ENCODE measurements around the gene MYL1.

Gene MYL1

DNA sequence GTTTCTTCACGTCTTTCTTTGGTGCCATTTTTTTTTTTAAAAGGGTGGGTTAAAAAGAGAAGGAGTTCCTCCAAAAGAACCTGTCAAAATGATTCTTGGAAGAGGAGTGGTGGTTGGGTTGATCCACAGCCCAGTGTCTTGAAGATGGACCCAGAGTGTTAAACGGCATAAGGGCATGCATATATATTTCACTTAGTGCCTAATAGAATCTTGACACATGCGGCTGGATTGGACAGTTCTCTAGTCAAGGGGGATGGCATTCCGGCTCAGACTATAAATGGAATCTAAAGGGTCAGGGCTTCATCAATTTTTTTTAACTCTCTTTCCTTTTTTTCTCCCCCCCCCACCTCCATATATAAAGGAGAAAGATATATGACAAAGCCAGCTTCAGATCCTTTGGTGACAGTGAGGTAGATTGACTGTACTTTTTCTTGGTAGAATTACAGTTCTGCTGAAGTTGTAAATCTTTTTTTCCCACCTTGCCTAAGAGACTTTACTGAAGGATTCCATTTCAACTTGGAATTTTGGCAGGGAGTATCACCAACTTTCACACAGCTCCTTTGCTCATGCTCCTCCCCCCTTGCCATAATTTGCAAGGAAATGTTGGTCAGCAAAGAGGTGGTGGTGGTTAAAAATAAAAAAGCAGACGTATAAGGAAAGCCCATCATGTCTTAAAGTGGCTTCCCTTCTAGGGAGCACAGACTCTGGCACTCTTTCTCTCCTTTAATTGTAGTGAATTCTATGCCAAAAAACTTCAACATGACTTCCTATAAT lies at the start of gene MYL1:
Gene MYL1 (minus strand): TSS at position 160 of the 774 bp plus-strand sequence. CDS start 132 bp downstream, at position 28.
- no peak for DNase-seq

DNA sequence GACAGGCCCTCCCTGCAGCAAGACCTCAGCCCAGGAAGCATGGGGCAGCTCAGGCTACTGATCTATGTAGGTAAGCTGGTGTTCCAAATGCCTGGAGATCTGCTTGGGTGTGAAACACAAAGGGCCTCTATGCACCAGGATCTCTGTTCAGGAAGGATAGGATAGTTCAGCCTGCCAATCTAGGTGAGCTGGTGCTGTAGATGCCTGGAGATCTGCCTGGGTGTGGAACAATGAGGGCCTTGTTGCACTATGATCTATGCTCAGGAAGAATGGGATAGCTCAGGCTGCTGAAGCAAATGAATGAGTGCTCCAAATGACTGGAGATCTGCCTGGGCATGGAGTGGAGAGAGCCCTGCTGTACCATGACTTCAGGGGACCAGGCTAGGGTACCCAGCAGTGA lies 48.9 kb upstream of the MYL1 start:
- no peak for DNase-seq

DNA sequence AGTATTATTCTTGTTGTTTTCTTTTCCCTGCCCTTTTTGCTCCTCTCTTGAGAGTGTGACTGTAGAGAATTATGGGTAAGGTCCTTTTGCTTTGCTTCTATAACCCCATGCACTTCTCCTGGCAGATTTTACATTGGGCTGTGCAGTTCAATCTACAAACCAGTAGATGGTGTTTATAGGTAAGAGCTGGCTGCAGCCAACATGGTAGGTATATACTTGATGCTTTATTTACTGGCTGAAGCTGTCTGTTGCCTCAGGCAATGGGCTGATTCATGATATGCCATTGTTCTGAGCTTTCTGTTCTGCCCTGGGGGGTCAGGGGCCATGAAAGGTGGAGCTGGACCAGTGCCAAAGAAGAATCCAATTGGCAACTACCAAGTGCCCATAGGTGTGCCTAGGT lies 48.3 kb upstream of the MYL1 start:
- no peak for DNase-seq

DNA sequence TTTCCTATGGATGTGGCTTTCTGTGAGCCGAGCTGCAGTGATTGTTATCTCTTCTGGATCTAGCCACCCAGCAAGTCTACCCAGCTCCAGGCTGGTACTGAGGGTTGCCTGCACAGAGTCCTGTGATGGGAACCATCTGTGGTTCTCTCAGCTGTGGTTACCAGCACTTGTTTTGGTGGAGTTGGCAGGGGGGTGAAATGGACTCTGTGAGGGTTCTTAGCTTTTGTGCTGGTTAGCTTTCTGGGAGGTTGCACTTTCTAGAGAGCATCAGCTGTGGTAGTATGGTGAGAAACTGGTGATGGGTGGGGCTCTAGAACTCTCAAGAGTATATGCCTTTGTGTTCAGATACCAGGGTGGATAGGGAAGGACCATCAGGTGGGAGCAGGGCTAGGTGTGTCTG lies 45.4 kb upstream of the MYL1 start:
- DNase-seq = no peak

DNA sequence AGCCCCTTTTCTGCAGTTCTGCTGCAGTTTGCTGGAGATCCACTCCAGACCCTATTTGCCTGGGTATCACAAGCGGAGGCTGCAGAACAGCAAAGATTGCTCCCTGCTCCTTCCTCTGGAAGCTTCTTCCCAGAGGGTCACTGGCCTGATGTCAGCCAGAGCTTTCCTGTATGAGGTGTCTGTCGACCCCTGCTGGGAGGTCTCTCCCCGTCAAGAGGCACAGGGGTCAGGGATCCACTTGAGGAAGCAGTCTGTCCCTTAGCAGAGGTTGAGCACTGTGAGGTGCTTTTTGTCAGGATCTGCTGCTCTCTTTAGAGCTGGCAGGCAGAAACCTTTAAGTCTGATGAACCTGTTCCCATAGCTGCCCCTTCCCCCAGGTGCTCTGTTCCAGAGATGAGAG lies 42.0 kb upstream of the MYL1 start:
- no peak for DNase-seq

DNA sequence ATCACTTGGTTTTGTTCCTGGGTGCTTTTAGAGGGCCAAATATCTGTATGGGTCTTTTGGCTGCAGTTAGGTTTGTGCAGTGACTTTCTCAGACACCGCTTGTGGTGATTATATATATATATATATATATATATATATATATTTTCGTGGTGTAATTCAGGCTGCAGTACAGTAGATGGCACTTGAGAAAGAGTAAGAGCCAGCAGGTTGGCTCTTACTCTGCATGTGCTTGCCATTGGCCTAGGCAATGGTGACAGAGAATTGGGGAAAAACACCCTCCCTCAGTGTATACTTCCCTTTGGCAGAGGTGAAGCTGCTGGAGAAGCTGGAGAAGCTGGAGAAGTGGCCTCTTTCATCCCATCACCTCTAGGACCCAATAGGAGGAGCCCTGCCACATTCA lies 22.2 kb upstream of the MYL1 start:
- no peak for DNase-seq

DNA sequence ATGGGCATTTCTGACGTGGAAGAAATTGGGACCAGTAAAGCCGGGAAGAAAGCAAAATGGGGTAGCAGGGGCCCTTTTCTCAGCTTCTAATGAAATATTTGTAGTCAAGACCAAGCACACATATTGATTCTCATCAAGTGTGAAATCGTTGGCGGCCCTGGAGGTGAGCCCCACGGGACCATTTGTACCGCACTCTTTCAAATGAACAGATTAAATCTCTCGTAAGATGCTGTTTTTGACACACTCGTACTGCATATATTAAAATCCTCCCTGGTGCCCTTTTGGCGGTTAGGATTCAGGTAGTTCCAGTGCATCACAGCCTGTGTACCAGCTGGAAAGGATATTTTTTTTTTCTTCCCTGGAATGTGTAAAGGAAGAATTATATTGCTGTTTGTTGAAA lies 9.9 kb upstream of the MYL1 start:
- no peak for DNase-seq

DNA sequence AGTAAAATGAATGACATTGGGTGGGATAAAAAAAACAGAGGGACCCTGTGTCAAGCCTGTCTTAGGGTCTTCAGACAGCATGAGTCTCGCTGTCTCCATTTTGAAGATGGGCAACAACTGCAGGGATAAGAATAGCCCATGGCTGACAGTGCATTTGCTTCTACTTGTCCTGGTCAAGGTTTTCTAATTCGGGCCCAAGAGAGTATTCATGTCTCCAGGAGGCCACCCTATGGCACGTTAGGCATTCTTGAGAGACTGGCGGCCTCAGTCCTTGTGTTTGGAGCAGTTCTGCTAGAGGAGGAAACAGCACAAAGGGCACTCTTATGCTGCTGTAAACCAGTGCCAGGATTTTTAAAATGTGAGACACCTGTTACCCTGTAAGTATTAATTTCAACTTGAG lies 9.5 kb upstream of the MYL1 start:
- DNase-seq = no peak

DNA sequence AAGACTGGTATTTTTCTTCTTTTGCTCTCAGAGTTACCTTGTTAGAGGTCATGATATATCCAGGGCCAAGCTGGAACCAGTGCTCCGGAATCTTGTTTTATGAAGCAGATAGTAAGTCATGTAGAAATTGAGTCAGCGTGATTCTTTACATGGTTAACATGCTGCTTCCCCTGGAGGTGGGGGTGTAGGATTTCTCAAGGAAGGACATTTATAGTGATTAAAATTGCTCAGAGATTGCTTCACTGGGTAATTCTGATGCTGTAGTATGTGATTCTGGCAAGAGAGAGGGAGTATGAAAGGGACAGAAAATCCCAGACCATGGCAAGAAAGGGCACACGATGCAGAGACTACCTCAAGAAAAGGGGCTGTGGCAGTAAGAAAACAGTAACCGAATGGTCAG lies 8.0 kb upstream of the MYL1 start:
- DNase-seq = no peak

DNA sequence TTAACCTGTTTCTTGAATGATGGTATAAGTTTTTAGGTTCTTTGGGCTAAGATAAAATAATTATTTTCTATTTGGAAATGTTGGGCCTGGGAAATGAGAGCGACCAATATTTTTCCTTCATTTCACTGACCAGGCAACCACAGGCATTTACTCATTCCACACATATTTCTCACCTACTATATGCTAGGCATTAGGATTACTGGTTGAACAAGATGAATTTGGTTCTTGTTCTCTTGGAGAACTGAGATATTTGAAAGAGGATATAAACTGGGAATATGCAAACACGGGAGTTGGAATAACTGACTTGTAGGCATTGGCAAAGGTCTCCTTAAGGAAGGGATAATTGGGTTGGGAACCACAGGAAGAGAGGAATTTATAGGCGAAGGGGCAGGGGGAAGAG lies 3.9 kb upstream of the MYL1 start:
- no peak for DNase-seq

DNA sequence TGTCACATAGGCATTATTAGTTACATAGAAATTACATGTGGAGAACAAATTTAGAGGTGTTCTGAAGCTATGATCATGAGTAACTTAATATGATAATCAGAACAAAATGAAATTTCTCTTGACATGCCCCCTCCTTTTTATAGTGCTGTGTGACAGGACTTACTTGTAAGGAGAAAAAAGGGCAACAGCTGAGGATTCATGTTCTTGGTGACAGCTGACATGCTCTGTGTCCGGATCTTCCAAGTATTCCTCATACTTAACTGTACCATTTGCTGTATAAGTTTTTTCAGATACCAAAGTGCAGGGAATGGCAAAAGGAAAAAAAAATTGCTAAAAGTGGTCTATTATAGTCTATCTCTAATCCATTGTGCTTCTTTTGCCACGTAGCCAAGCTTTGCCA lies 3.5 kb upstream of the MYL1 start:
- no peak for DNase-seq

DNA sequence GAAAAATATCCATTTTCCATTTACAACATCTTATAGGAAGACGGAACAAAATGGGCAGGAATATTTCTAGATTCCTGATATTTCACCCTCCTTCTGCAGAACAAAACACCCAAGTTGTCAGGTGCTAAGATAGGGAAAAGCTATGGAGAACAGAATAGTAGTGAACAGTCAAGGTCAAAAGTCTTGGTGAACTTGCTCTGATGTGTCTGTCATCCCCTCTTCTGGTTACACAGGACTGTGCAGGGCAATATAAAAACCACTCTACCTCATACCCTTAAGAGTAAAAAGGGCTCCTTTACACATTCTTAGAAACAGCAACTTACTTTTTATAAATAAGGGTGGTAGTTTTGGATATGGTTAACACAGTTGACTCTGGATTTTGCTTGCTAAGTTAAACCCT lies 4.4 kb downstream of the MYL1 start:
- DNase-seq = no peak

DNA sequence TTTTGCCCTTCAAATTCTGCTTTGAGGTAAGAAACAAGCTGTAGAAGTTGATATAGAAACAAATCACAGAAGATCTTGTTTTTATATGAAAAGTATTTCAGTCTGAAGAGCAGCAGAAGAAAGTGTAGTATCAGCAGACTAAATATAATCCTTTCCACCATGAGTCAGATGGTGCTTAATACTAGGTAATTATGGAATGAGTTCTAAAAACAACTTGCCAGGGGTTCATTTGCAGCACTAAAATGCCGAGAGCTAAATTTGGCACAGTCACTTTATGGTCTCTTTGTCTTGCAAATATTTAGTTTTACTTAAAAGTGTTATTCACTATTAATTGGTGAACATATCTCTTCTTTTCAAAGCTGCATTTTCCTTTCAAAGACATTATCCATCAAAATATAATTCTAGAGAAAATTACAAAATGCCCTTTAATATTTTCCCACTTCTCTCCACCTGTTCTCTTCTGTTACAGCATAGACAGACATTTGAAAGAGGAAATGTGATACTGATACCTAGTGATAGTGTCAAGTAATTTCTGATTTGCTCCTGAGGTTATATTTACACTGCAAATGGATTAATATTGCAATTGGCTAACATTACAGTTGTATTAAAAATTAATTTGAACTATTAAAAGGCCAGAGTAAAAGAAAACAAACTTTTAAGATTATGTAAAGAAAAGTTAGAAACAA lies 5.3 kb downstream of the MYL1 start:
- DNase-seq = no peak

DNA sequence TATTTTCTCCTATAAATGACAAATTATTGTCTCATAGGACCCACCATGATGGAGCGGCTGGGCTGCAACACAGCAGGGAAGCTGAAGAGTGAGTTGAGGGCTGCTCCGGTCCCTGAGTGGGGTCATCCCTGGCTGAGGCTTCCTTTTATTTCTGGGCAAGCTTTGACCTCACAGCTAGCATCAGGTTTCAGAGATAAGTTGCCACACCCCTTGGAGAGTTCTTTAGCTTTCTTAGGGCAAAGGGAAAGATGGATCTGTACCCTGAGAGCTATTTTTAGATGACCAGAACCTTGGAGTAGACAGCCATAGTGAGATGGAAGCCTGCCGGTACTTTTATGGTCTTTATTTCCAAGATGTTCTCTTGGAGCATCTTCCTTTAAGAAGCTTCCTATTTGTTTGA lies 11.5 kb downstream of the MYL1 start:
- no peak for DNase-seq

DNA sequence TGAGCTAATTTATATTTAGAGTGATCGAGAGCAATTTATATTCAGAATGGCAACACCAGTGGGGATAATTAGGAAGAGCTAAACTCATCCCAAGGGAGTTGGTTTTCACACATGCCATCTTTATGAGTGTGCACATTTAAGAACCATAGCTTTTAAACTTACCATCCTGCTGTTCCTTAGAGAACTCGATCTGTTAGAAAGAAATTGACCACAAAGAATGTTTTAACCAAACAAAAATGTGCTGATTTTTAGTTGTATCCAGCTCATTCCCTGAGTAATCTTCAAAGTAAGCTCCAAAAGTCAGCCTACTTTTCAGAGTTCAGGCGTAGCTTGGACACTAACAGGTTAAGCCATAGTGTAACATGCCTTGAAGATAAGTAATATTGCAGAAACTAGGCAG lies 12.6 kb downstream of the MYL1 start:
- no peak for DNase-seq

DNA sequence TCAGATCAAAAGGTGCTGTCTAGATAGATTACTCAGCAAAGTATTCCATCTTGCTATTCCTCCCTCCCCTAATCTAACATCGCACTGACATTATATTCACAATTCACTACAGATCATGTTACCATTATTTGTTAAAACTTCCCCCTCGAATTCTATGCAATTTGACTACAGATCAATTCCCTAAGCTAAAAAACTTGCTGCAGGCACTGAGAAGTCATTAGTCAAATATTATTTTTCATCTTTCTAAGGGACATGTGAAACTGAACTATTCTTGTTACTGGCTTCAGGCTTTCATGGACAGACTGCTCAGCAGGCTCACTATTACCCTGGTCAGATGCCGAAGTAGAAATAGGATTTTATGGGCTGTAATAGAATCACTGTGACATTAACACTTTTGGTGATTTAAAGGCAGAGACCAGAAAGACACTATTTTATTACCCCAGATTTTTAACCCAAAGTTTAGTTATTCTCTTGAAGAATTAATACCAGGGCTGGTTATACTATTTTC lies 15.1 kb downstream of the MYL1 start:
- no peak for DNase-seq

DNA sequence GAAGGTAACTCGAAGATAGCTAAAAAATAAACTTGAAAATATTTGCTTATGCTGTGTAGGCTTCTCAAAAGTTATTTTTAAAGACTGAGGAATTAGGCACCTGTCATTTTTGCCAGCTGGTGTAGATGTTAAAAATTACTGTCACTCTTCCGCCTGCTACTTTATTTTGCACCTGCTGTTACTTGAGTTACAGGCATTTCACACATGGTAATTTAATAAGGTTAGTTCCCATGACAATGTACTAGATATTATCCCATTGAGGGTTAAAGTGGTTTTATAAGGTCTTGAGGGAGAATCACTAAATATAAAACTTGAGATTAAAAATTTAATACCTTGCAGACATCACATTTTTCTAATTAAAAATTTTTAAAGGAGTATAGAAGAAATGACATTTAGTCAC lies 26.6 kb downstream of the MYL1 start:
- DNase-seq = no peak

DNA sequence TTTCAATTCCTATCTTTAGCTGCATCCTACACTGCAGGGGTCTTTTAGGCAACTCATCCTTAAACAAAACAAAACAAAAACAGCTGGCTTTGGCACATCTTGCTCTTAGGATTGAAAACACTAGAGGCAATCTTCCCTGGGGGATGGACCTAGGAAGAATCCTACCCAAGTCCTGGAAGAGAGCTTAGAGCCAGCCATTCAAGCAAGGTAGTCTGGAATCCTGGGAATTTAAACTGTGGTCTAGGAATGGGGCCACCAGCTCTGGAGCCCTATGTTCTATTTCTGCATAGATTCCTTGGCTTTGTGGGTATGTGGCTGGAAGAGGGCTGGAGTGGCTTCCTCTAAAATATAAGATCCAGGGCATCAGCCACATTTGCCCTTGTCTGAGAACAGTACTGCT lies 27.7 kb downstream of the MYL1 start:
- no peak for DNase-seq

DNA sequence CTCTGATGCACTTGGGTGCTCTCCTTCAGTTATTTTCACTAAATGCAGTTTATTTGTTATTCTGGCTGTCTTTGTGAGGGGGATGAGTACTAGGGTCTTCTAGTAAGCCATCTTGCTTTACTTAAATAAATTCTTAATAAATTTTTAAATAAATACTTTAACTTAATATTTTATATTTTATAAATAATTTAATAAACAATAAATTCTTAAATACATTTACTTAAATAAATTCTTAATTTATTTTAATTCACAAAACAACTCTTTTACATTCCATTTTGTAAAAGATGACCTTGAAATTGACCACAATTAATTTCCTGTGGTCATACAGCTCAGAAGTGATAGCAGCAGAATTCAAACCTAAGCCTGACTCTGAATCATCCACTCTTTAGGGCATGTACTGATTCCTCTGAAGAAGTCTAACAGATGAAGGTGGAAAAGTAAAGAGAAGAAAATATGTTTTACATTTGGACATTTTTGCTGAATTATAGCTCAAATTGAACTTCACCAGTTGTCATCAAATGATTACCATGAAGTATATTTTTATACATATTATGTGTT lies 28.8 kb downstream of the MYL1 start:
- DNase-seq = no peak

DNA sequence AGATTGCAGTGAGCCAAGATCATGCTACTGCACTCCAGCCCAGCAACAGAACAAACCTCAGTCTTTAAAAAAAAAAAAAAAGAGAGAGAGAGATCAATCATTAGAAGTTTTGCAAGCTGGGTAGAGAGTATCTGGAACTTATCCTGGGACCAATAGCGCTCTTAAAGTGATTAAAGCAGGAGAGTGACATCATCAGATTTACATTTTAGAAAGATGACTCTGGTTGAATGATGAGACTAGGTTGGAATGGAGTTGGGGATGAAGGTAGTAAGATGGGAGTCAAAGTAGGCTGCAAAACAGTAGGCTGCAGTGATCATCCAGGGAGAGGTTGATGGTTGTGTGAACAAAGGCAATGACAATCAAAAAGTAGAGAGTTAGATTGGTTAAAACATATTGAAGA lies 37.8 kb downstream of the MYL1 start:
- DNase-seq = no peak

DNA sequence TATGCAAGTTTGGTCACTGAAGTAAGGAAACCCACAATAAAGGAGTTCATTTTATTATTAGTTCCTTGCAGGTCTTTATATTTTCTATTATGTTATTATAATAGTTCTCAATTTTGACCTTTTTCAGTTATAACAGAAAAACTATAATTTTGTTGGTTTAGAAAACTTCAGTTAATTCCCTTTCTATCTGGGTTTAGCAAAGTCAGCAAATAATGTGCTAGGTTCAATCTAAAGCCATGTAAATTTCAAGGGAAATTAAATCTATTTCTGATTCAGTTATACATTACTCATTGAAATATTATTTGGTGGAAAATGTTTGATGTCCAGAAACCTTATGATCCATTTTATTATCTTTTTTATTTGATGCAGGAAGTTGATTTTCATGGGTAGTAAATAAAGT lies 43.7 kb downstream of the MYL1 start:
- DNase-seq = no peak

DNA sequence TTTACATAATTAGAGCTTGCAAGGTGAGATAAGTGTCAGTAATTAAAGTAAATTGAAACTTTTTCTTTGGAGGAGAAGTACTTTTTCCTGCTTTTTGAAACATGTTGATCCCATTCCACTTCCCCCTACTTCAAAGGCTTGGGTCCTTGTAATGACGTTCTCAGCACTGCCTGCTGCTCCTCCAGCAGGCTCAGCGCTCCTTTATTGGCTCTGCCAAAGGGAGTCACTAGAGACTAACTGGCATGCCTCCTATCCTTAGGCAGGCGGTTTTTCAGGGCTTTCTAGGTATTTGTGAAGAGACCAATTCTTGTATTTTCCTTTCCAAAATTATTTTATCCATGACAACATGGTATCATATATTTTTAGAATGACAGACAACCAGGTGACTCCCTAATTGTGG lies 45.8 kb downstream of the MYL1 start:
- no peak for DNase-seq

DNA sequence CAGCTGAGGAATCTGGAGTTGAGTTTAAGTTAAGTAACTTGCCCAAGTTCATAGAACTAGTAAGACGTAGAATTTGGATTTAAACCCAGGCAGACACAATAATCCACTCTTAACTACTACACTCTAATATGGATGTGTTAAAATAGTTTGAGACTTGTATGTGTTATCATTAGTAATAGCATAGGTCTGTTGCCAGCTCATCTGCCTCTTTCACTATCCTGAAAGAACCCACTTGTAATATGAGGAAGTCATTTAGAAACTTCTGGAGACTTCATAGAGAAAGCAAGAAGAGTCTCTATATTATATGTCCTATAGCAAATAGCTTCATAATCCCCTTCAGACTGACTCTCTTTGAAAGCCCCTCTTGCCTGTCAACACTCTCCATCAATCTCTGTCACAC lies 46.7 kb downstream of the MYL1 start:
- no peak for DNase-seq

DNA sequence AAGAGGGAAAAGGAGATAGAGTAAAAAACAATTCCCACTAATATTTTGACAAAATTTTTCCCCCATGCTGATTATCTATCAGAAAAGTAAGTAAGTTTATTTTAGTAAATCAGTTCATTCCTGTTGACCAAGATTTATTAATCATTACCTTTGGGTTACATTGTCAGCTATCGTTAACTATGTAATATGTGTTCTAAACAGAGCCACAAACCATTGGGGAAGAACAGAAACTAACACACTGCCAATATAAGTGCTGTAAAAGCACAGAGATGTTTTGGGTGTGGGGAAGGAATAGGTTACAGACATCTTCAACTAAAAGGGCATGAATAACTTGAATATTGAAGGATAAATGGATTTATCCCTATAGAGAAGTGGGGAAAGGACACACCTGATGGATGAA lies 47.3 kb downstream of the MYL1 start:
- no peak for DNase-seq

Measured in GOT3 (cell line).